SK-N-SH treated with all-trans-retinoic acid at 6 μM for 48 hours (cell line): Measurements from ENCODE around the gene ADGRV1.

Experiments
- PATZ1 ChIP-seq: fragments of 250-450 bp; sonication (Bioruptor Pico); IDR thresholded peaks from 2 replicates; pipeline ENCODE4 v1.8.0; 2020; ENCODE audit warnings: mild to moderate bottlenecking, moderate library complexity, borderline replicate concordance
- POU6F1 ChIP-seq: fragments of 250-450 bp; sonication (Bioruptor Pico); IDR thresholded peaks from 2 replicates; pipeline ENCODE4 v1.8.0; 2021; ENCODE audit warnings: low read depth, mild to moderate bottlenecking, moderate library complexity, borderline replicate concordance
- ZC3H10 ChIP-seq: fragments of 250-450 bp; sonication (Bioruptor Pico); IDR thresholded peaks from 2 replicates; pipeline ENCODE4 v1.5.1; 2021; ENCODE audit warnings: mild to moderate bottlenecking, moderate library complexity
- ZFP3 ChIP-seq: fragments of 250-450 bp; sonication (Bioruptor Pico); IDR thresholded peaks from 2 replicates; pipeline ENCODE4 v1.5.0; 2020; ENCODE audit warnings: mild to moderate bottlenecking, moderate library complexity

DNA sequence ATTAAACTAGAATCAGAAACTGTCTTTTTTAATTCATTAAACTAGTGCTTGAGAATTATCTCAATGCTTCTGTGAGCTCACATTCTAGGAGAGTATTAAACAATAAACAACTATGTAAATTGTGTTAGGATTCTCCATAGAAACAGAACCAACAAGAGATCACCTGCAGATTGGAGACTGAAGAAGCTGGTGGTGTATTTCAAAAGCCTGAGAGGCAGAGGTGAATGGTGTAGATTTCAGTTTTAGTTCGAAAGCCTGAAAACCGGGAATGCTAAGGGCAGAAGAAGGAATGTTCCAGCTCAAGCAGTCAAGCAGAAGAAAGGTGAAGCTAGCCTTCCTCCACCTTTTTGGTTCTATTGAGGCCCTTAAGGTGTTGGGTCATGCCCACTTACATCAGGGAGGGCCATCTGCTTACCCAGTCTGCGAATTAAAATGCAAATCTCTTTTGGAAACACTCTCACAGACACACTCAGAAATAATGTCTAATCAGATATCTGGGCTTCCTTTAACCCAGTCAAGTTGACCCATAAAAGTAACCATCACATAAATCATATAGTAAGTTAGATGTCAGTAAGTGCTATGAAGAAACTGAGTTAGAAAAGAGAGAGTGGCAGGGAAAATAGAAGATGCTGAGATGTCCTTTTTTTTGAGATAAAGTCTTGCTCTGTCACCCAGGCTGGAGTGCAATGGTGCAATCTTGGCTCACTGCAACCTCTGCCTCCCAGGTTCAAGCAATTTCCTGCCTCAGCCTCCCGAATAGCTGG, 533.1 kb downstream of the ADGRV1 start:
- TF ChIP-seq POU6F1: no peak
- no peak for TF ChIP-seq PATZ1 (CRISPR knock-in tag)
- TF ChIP-seq ZFP3 (CRISPR knock-in tag): no peak
- no peak for TF ChIP-seq ZC3H10 (CRISPR knock-in tag)
